Neuronal stem cell (in vitro differentiated cells): ENCODE measurements around the gene PARD3.

Source experiments
- DNase-seq: peaks from one replicate; pipeline ENCODE4 v3.0.0-alpha.2; 2013; ENCODE audit warnings: low spot score
- H2AFZ ChIP-seq: one replicate; pipeline ENCODE4 v1.6.1; 2013; ENCODE audit warnings: mild to moderate bottlenecking, low read length, inconsistent platforms
- H2AK5ac ChIP-seq: 2 replicates; pipeline ENCODE4 v1.6.1; 2013; ENCODE audit warnings: low read depth, mild to moderate bottlenecking, inconsistent platforms, low read length, moderate library complexity, mixed read lengths
- H2BK120ac ChIP-seq: 2 replicates; pipeline ENCODE4 v1.6.1; 2013; ENCODE audit warnings: low read depth, mild to moderate bottlenecking, inconsistent platforms, low read length, moderate library complexity, mixed read lengths
- H2BK12ac ChIP-seq: one replicate; pipeline ENCODE4 v1.6.1; 2013; ENCODE audit warnings: low read length, inconsistent platforms
- H2BK15ac ChIP-seq: 2 replicates; pipeline ENCODE4 v1.6.1; 2013; ENCODE audit warnings: mild to moderate bottlenecking, low read length, inconsistent platforms, mixed read lengths
- H2BK5ac ChIP-seq: one replicate; pipeline ENCODE4 v1.6.1; 2013; ENCODE audit warnings: inconsistent platforms, mild to moderate bottlenecking, low read length, moderate library complexity
- H3K14ac ChIP-seq: one replicate; pipeline ENCODE4 v1.6.1; 2013; ENCODE audit warnings: low read length, inconsistent platforms
- H3K18ac ChIP-seq: 2 replicates; pipeline ENCODE4 v1.6.1; 2013; ENCODE audit warnings: low read length, inconsistent platforms
- H3K23ac ChIP-seq: 2 replicates; pipeline ENCODE4 v1.6.1; 2013; ENCODE audit warnings: low read depth, mild to moderate bottlenecking, mixed read lengths, low read length, inconsistent platforms; ENCODE audit not compliant: poor library complexity
- H3K27ac ChIP-seq: replicated peaks from 3 replicates; pipeline ENCODE4 v1.5.1; 2013; ENCODE audit warnings: low read length, inconsistent platforms
- H3K27me3 ChIP-seq, 3 experiments: 2 replicates each; pipeline ENCODE4 v1.6.1; 2013; ENCODE audit warnings: low read length in 3 of 3, mild to moderate bottlenecking in 2 of 3, inconsistent platforms in 1 of 3, low read depth in 1 of 3, mixed read lengths in 1 of 3, moderate library complexity in 1 of 3; ENCODE audit not compliant: control insufficient read depth in 3 of 3, insufficient read depth in 3 of 3
- H3K36me3 ChIP-seq, 2 donors: replicated peaks in 1 of 2; 2 replicates each; pipeline ENCODE4 v1.6.1; 2013; ENCODE audit warnings: low read length in 2 of 2; ENCODE audit not compliant: control insufficient read depth in 2 of 2, insufficient read depth in 2 of 2
- H3K4ac ChIP-seq: 2 replicates; pipeline ENCODE4 v1.6.1; 2013; ENCODE audit warnings: inconsistent platforms, mild to moderate bottlenecking, low read length, moderate library complexity
- H3K4me1 ChIP-seq, 2 donors: 1 replicate in 1 of 2; 2 replicates in 1 of 2; pipeline ENCODE4 v1.6.1; 2013; ENCODE audit warnings: low read length in 2 of 2, low read depth in 1 of 2; ENCODE audit not compliant: control insufficient read depth in 2 of 2, insufficient read depth in 1 of 2
- H3K4me2 ChIP-seq: one replicate; pipeline ENCODE4 v1.6.1; 2013; ENCODE audit warnings: mild to moderate bottlenecking, low read length, inconsistent platforms; ENCODE audit not compliant: insufficient read depth, poor library complexity, severe bottlenecking
- H3K4me3 ChIP-seq, 2 donors: 2 replicates each; pipeline ENCODE4 v1.5.1; 2013; ENCODE audit warnings: low read length in 2 of 2, mild to moderate bottlenecking in 2 of 2, inconsistent platforms in 1 of 2, moderate library complexity in 1 of 2
- H3K79me1 ChIP-seq: one replicate; pipeline ENCODE4 v1.6.1; 2013; ENCODE audit warnings: low read depth, mild to moderate bottlenecking, inconsistent platforms, low read length, moderate library complexity
- H3K9ac ChIP-seq: one replicate; pipeline ENCODE4 v1.6.1; 2013; ENCODE audit warnings: mild to moderate bottlenecking, low read depth, low read length, inconsistent platforms; ENCODE audit not compliant: poor library complexity
- H3K9me3 ChIP-seq, 2 donors: replicated peaks in 1 of 2; 2 replicates each; pipeline versions ENCODE3 to v1.6.1; 2013; ENCODE audit warnings: low read length in 2 of 2, mild to moderate bottlenecking in 2 of 2, inconsistent platforms in 1 of 2, low read depth in 1 of 2, mixed read lengths in 1 of 2, moderate library complexity in 1 of 2; ENCODE audit not compliant: control insufficient read depth in 2 of 2, insufficient read depth in 1 of 2
- H4K8ac ChIP-seq: one replicate; pipeline ENCODE4 v1.6.1; 2013; ENCODE audit warnings: low read depth, mild to moderate bottlenecking, inconsistent platforms, low read length, moderate library complexity
- H4K91ac ChIP-seq: one replicate; pipeline ENCODE4 v1.6.1; 2013; ENCODE audit warnings: low read length, low read depth, mild to moderate bottlenecking, inconsistent platforms; ENCODE audit not compliant: poor library complexity
- WGBS, 2 donors: extraction: QIAGEN DNeasy Blood & Tissue Kit; methylation state at CpG; one replicate each; pipeline ENCODE4 v1.1.7; 2013; ENCODE audit warnings: missing lambda C conversion rate in 2 of 2, mixed read lengths in 1 of 2; ENCODE audit not compliant: insufficient read length in 2 of 2, insufficient replicate concordance in 1 of 2; ENCODE audit errors: extremely low coverage in 2 of 2; 5-methylcytosine and 5-hydroxymethylcytosine counted together

PARD3 gene

GRCh38 chr10:34570887-34571286 lies 244.2 kb downstream of the PARD3 start:
- Histone ChIP-seq H2AFZ (no peak overlapping the region), H3K36me3 (no peaks in the 10 kb centered on the region), H3K4me1 (peaks cover 9 to 22% of the 10 kb centered on the region in 2 donors), H4K91ac (no peak overlapping the region), H3K23ac (no peak overlapping the region), H2BK5ac (no peak overlapping the region), H3K27ac (no peak overlapping the region), H2BK120ac (no peak overlapping the region), H2AK5ac (no peak overlapping the region), H2BK12ac (no peak overlapping the region), H3K27me3 (no peaks in the 10 kb centered on the region), H4K8ac (no peak overlapping the region), H3K4me3 (no peak overlapping the region), H3K4me2 (no peak overlapping the region), H3K14ac (no peak overlapping the region), H3K9ac (no peak overlapping the region), H2BK15ac (no peak overlapping the region), H3K9me3 (no peaks in the 10 kb centered on the region), H3K18ac (no peak overlapping the region), H3K4ac (no peak overlapping the region), H3K79me1 (peaks cover 5% of the 10 kb centered on the region)
- DNase-seq = no peak
- WGBS, 2 donors = no CpG with 5 or more reads among the region's 2 CpGs

GRCh38 chr10:34567659-34568253 lies 247.3 kb downstream of the PARD3 start:
- Histone ChIP-seq H4K91ac (no peak overlapping the region), H2BK120ac (no peak overlapping the region), H3K18ac (no peak overlapping the region), H2AFZ (no peak overlapping the region), H3K27me3 (no peaks in the 10 kb centered on the region), H3K4me2 (no peak overlapping the region), H2BK12ac (no peak overlapping the region), H3K36me3 (no peaks in the 10 kb centered on the region), H3K4me1 (peaks cover 9 to 25% of the 10 kb centered on the region in 2 donors), H3K79me1 (peaks cover 5% of the 10 kb centered on the region), H3K4ac (no peak overlapping the region), H3K14ac (no peak overlapping the region), H2BK5ac (no peak overlapping the region), H4K8ac (no peak overlapping the region), H3K9me3 (no peaks in the 10 kb centered on the region), H3K4me3 (no peak overlapping the region), H2AK5ac (no peak overlapping the region), H3K9ac (no peak overlapping the region), H3K27ac (no peak overlapping the region), H3K23ac (no peak overlapping the region), H2BK15ac (no peak overlapping the region)
- no peak for DNase-seq
- WGBS, 2 donors = no CpG with 5 or more reads among the region's 6 CpGs

- Histone ChIP-seq H4K8ac (no peak overlapping the region), H3K4me1 (peaks cover 9 to 25% of the 10 kb centered on the region in 2 donors), H2BK12ac (no peak overlapping the region), H3K4me2 (peak overlapping the region; percentile 12), H2BK15ac (no peak overlapping the region), H3K4me3 (no peak overlapping the region), H4K91ac (no peak overlapping the region), H3K4ac (no peak overlapping the region), H2BK5ac (no peak overlapping the region), H3K36me3 (no peaks in the 10 kb centered on the region), H2AFZ (no peak overlapping the region), H3K18ac (no peak overlapping the region), H3K23ac (no peak overlapping the region), H2AK5ac (no peak overlapping the region), H3K9me3 (no peaks in the 10 kb centered on the region), H3K27ac (peak overlapping the region; percentile 38), H3K27me3 (no peaks in the 10 kb centered on the region), H3K79me1 (peaks cover 2% of the 10 kb centered on the region), H2BK120ac (no peak overlapping the region), H3K9ac (no peak overlapping the region), H3K14ac (no peak overlapping the region)
- no CpG with 5 or more reads among the region's 3 CpGs for whole genome bisulfite sequencing, 2 donors
- no peak for DNase-seq
Measured at GRCh38 chr10:34565934-34566333, 249.2 kb downstream of the PARD3 start.

GRCh38 chr10:34558093-34558583 lies 257.0 kb downstream of the PARD3 start:
- H2AFZ ChIP-seq = no peak overlapping the region
- no peak overlapping the region for H4K91ac ChIP-seq
- no peak overlapping the region for H4K8ac ChIP-seq
- no peak overlapping the region for H2BK15ac ChIP-seq
- H3K4me2 ChIP-seq = no peak overlapping the region
- no peak overlapping the region for H3K14ac ChIP-seq
- H3K36me3 ChIP-seq = no peaks in the 10 kb centered on the region
- no peaks in the 10 kb centered on the region for H3K27me3 ChIP-seq
- no peak overlapping the region for H2BK5ac ChIP-seq
- H3K79me1 ChIP-seq = no peaks in the 10 kb centered on the region
- H3K9me3 ChIP-seq = no peaks in the 10 kb centered on the region
- no peak overlapping the region for H3K27ac ChIP-seq
- no peak for DNase-seq
- no peak overlapping the region for H3K4ac ChIP-seq
- H3K23ac ChIP-seq = no peak overlapping the region
- no peak overlapping the region for H2AK5ac ChIP-seq
- H2BK12ac ChIP-seq = no peak overlapping the region
- no peak overlapping the region for H3K18ac ChIP-seq
- WGBS, 2 donors = no CpG with 5 or more reads among the region's 3 CpGs
- H2BK120ac ChIP-seq = no peak overlapping the region
- no peak overlapping the region for H3K4me3 ChIP-seq
- no peak overlapping the region for H3K9ac ChIP-seq
- no peaks in the 10 kb centered on the region for H3K4me1 ChIP-seq
